SHP77 treated with DMSO at 0.1 percent for 48 hours (cell line): Measurements from ENCODE around the gene BPTF.
A peak's percentile ranks its signal among the peaks of the same experiment; 100 is the strongest.
"Not testable (repeated sequence)": the region's sequence is repeated elsewhere in the genome, so short reads cannot be mapped to it uniquely, and the experiment has no call there.

Source experiments
- DNase-seq: peaks from one replicate; lab custom pipeline; 2025; lab: John Stamatoyannopoulos, UW

The BPTF gene

DNA sequence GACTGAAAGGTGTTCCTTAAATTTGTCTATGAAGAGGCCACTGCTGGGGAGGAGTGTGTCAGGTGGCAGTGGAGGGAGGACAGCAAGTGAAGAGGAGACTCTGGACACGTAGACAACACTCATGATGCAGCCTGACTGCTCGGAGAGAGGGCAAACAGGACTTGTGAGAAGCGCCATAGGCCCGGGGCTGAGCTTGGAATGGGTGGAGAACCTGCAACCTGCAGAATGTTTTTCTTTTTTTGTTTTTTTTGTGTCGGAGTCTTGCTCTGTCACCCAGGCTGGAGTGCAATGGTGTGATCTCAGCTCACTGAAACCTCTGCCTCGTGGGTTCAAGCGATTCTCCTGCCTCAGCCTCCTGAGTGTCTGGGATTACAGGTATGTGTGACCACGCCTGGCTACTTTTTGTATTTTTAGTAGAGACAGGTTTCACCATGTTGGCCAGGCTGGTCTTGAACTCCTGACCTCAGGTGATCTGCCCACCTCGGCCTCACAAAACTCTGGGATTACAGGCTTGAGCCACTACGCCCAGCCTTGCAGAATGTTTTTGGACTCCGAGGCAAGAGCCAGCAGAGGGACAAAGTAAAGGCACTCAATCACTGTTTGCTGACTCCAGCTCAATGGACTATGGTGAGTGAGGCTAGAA lies 189.9 kb downstream of the BPTF start:
- DNase-seq: no peak

DNA sequence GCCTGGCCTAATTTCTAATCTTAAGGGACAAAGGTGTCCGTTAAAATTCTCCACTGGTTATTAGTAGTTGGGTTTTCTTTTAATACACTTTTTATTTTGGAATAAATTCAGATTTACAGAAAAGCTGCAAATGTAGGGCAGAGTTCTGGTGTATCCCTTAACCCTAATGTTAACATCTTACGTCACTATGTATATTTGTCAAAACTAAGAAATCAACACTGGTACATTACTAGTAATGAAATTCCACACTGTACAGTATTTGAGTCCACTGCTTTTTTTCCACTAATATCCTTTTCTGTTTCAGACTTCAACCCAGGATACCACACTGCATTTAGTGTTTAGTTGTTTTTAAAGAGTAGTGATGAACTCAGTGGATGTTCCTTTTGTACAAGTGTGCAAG lies 191.5 kb downstream of the BPTF start:
- no peak for DNase-seq

DNA sequence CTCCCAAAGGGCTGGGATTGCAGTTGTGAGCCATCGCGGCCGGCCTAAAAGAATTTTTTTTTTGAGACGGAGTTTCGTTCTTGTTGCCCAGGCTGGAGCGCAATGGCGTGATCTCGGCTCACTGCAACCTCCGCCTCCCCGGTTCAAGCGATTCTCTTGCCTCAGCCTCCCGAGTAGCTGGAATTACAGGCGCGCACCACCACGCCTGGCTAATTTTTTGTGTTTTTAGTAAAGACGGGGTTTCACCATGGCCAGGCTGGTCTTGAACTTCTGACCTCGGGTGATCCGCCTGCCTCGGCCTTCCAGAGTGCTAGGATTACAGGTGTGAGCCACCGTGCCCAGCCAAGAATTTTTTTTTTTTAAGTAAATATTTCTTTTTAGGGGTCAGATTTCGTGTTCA lies 193.2 kb downstream of the BPTF start:
- not testable (repeated sequence) for DNase-seq

DNA sequence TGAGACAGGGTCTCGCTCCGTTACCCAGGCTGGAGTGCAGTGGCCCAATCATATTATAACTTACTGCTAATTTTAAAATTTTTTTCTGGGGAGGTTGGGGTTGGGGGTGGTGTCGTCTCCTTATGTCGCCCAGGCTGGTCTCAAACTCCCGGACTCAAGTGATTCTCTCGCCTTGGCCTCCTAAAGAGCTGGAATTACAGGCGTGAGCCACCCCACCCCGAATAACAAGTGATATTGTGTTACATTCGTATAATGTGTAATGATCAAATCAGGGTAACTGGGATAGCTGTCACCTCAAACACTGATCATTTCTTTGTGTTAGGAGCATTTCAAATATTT lies 194.0 kb downstream of the BPTF start:
- DNase-seq: no peak

DNA sequence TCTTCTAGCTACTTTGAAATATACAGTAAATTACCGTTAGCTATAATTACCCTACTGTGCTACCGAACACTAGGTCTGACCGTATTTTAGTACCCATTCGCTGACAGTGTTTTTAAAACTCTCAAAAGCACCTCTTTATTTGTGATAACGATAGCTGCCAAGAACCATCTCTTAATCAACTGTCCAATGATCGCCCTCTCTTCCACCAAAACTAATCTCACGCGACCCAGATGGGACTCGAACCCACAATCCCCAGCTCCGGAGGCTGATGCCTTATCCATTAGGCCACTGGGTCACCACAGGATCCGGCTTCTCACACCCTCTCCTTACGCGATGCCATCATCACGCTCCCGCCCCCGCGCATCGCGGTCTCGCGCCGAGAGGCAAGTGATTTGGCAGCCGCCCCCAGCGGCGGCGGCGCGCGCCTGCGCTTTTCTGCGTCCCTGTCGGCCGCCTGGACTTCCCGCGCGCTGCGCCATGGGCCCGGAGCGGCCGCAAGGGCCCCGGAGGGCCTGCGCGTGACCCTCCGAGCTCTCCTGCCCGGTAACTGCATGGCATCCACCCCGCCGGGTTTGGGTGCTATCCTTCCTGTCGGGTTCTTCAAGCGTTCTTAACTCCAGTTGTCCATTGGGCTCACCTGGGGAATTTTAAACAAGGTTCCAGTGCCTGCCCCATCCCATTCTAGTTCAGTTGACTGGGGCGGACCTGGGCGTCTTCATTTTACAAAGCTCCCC lies 194.5 kb downstream of the BPTF start:
- DNase-seq: peak; percentile 88

DNA sequence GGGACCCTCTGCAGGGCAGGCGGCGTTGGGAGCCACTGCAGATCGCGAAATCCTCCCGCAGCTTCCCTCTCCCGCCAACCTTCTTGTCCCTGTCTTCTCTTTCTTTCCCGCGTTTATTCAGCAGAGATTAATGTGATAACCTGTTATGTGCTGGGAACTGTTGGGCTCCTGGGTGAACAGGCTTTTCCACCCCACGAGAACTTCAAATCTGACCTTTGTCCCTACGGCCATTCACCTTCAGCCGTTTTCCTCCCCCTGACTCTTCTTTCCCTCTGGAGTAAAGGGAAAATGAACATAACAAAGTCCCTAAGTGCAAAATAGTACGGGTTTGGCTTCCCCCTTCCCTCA lies 195.1 kb downstream of the BPTF start:
- no peak for DNase-seq

DNA sequence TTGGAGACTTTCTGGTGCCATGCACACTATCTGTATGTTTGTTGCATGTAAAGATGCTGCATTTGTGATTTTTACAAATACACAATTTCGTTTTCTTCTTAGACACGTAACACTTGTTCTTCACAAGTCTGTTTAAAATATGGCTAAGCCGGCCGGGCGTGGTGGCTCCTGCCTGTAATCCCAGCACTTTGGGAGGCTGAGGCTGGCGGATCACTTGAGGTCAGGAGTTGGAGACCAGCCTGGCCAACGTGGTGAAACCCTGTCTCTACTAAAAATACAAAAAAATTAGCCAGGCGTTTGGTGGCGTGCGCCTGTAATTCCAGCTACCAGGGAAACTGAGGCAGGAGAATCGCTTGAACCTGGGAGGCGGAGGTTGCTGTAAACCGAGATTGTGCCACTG lies 195.5 kb downstream of the BPTF start:
- not testable (repeated sequence) for DNase-seq

DNA sequence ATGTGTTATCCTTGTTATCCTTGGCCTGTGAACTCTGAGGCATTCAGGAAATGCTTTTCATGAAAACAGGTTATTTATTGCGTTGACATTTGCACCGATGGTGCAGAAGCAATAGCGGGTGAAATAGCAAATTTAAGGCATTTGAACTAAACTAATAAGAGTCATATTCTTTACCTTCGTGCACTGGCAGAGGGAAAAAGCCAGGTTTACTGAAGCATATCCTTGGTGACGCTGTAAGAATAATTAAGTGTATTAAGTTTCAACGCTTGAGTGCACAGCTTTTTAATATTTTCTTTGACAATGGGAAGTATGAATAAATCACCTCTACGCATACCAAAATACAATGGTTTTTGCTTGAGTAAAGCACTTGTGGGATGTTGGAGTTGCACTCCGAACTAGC lies 196.7 kb downstream of the BPTF start:
- no peak for DNase-seq

DNA sequence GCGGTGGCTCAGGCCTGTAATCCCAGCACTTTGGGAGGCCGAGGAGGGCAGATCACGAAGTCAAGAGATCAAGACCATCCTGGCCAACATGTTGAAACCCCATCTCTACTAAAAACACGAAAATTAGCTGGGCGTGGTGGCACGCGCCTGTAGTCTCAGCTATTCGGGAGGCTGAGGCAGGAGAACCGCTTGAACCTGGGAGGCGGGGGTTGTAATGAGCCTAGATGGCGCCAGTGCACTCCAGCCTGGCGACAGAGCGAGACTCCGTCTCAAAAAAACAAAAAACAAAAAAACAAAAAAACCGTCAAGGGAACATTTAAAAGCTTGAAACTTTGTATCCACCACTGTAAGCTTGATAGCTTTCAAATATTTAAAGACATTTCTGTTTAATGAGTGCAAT lies 197.2 kb downstream of the BPTF start:
- DNase-seq: not testable (repeated sequence)

DNA sequence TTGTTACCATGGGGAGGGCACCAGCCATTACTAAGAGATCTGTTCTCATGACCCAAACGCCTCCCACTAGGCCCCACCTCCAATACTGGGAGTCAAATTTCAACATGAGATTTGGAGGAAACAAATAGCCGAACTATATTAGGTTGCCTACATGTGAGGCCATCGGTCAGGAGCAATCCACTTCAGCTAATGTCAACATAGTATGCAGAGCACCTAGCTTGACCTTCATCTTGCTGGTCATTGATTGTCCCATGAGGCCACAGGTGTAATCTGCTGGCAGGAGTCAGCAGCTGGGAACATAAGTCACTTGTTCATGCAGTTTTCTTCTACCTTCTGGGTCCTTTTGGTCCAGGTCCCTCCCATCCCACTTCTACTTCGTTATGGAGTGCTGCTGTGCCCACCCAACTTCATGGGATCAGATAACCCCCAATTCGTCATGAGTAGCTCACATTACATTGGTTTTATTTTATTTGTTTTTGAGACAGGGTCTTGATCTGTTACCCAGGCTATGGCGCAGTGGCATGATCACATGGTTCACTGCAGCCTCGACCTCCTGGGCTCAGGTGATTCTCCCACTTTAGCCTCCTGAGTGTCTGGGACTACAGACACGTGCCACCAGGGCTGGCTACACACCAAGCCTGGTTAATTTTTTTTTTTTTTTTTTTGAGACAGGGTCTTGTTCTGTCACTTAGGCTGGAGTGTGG lies 204.4 kb downstream of the BPTF start:
- DNase-seq: peak; percentile 43
